Measurements from ENCODE around the gene ING3.

GRCh38 chr7:121012919-121013318 lies 62.3 kb downstream of the ING3 start:
- TF ChIP-seq EZH2 (IDR thresholded peaks at IDR 0.05; ENCODE audit: borderline replicate concordance, low read depth, low read length, severe bottlenecking) (no peak), CTCF (IDR thresholded peaks at IDR 0.05; ENCODE audit: borderline replicate concordance, extremely low read depth, low read length, poor library complexity, severe bottlenecking) (no peak)
